ENCODE data around the gene EHMT2. TPM values are rescaled to one million over a fixed set of nuclear protein-coding genes. Genes with fewer than 3 reads are reported as not detected.
"Not testable (repeated sequence)": the region's sequence is repeated elsewhere in the genome, so short reads cannot be mapped to it uniquely, and the experiment has no call there.

Gene EHMT2
- polyA plus RNA-seq, 10 donors: 23.3 to 40.1 (median 29.4) TPM

GRCh38 chr6:31918069-31918720 is 20.7 kb upstream of the EHMT2 start:
- DNase-seq: no peak

- no peak for DNase-seq
Observed at GRCh38 chr6:31915756-31916155, 18.3 kb upstream of the EHMT2 start.

GRCh38 chr6:31915351-31915750 is 17.9 kb upstream of the EHMT2 start:
- no peak for DNase-seq

- DNase-seq: no peak
Observed at GRCh38 chr6:31911826-31912585, 14.5 kb upstream of the EHMT2 start.

GRCh38 chr6:31909298-31909697 is 11.8 kb upstream of the EHMT2 start:
- DNase-seq: not testable (repeated sequence)

- no peak for DNase-seq
Observed at GRCh38 chr6:31908791-31909190, 11.3 kb upstream of the EHMT2 start.

- not testable (repeated sequence) for DNase-seq
Observed at GRCh38 chr6:31908255-31908654, 10.8 kb upstream of the EHMT2 start.

GRCh38 chr6:31907158-31907813 is 9.8 kb upstream of the EHMT2 start:
- DNase-seq: peak in 1 of 3 donors; percentile 33

GRCh38 chr6:31906727-31907126 is 9.2 kb upstream of the EHMT2 start:
- not testable (repeated sequence) for DNase-seq

- no peak for DNase-seq
Observed at GRCh38 chr6:31906122-31906521, 8.6 kb upstream of the EHMT2 start.

GRCh38 chr6:31905041-31905440 is 7.5 kb upstream of the EHMT2 start:
- DNase-seq: no peak

GRCh38 chr6:31903957-31904356 is 6.5 kb upstream of the EHMT2 start:
- DNase-seq: no peak

- DNase-seq: peak; percentile 96 to 99 (median 98)
Observed at GRCh38 chr6:31901953-31902643, 4.6 kb upstream of the EHMT2 start, which contains the start of gene ZBTB12. Gene ZBTB12 (minus strand): TSS chr6:31902086. CDS start chr6:31901305, 781 bp downstream.

- peak; percentile 29 to 82 (median 54) for DNase-seq
Observed at GRCh38 chr6:31901415-31901952, 4.0 kb upstream of the EHMT2 start.

GRCh38 chr6:31900917-31901414 is 3.5 kb upstream of the EHMT2 start:
- no peak for DNase-seq

GRCh38 chr6:31899882-31900722 is 2.6 kb upstream of the EHMT2 start:
- peak in 1 of 3 donors; percentile 16 for DNase-seq

- no peak for DNase-seq
Observed at GRCh38 chr6:31899215-31899614, 1.7 kb upstream of the EHMT2 start.

GRCh38 chr6:31898383-31899011 is 999 bp upstream of the EHMT2 start:
- peak; percentile 24 to 70 (median 39) for DNase-seq

GRCh38 chr6:31896856-31897611 is 464 bp downstream of the EHMT2 start:
- peak in 1 of 3 donors; percentile 22 for DNase-seq
